Loucy (cell line): Measurements from ENCODE around the gene SAP30.

Source experiments
- H2AFZ ChIP-seq: fragments of 200-600 bp; sonication (generic); 2 replicates; pipeline ENCODE4 v1.6.0; 2016; ENCODE audit warnings: antibody characterized with exemption, mild to moderate bottlenecking, low read length, moderate library complexity
- H3F3A ChIP-seq: fragments of 200-600 bp; 2 replicates; pipeline ENCODE4 v1.6.0; 2016; ENCODE audit warnings: antibody characterized with exemption, low read depth, mild to moderate bottlenecking
- H3K27me3 ChIP-seq: fragments of 200-600 bp; sonication (generic); 2 replicates; pipeline ENCODE4 v1.6.1; 2014; ENCODE audit warnings: low read length, mild to moderate bottlenecking; ENCODE audit not compliant: insufficient read depth, poor library complexity, severe bottlenecking
- H3K36me3 ChIP-seq: fragments of 200-600 bp; sonication (generic); 2 replicates; pipeline ENCODE4 v1.6.1; 2016; ENCODE audit warnings: low read length; ENCODE audit not compliant: insufficient read depth
- H3K4me1 ChIP-seq: fragments of 200-600 bp; sonication (generic); 2 replicates; pipeline ENCODE4 v1.5.1; 2014; ENCODE audit warnings: low read length, mild to moderate bottlenecking; ENCODE audit not compliant: insufficient read depth, poor library complexity, severe bottlenecking
- H3K4me2 ChIP-seq: fragments of 200-600 bp; sonication (generic); 2 replicates; pipeline ENCODE4 v1.6.0; 2014; ENCODE audit warnings: antibody characterized with exemption, low read length, low read depth, mild to moderate bottlenecking; ENCODE audit not compliant: poor library complexity, severe bottlenecking
- H3K4me3 ChIP-seq: fragments of 200-600 bp; sonication (generic); 2 replicates; pipeline ENCODE4 v1.5.1; 2014; ENCODE audit warnings: low read length, mild to moderate bottlenecking, mixed read lengths; ENCODE audit not compliant: poor library complexity, severe bottlenecking
- H3K79me2 ChIP-seq: fragments of 200-600 bp; sonication (generic); 2 replicates; pipeline ENCODE4 v1.6.1; 2014; ENCODE audit warnings: low read length; ENCODE audit not compliant: insufficient read depth
- H3K9ac ChIP-seq: fragments of 200-600 bp; sonication (generic); 2 replicates; pipeline ENCODE4 v1.6.0; 2014; ENCODE audit warnings: mild to moderate bottlenecking, low read depth, low read length, moderate library complexity; ENCODE audit not compliant: poor library complexity, severe bottlenecking
- H3K9me2 ChIP-seq: fragments of 200-600 bp; sonication (generic); replicated peaks from 2 replicates; pipeline ENCODE4 v1.6.1; 2016; ENCODE audit warnings: low read depth, low read length, mixed read lengths
- H3K9me3 ChIP-seq: fragments of 200-600 bp; sonication (generic); 2 replicates; pipeline ENCODE4 v1.6.1; 2014; ENCODE audit warnings: mild to moderate bottlenecking, antibody characterized with exemption, low read length, low read depth; ENCODE audit not compliant: insufficient read depth
- H4K20me1 ChIP-seq: fragments of 200-600 bp; sonication (generic); 2 replicates; pipeline ENCODE4 v1.6.0; 2014; ENCODE audit warnings: antibody characterized with exemption, low read length, mild to moderate bottlenecking; ENCODE audit not compliant: insufficient read depth, poor library complexity, severe bottlenecking
- CTCF ChIP-seq: fragments of 200-600 bp; sonication (generic); conservative IDR thresholded peaks from 2 replicates; pipeline ENCODE4 v1.5.1; 2014; ENCODE audit warnings: mild to moderate bottlenecking, antibody characterized with exemption, low read length
- EZH2phosphoT487 ChIP-seq: fragments of 200-600 bp; IDR thresholded peaks from 2 replicates; pipeline ENCODE4 v1.6.1; 2018; ENCODE audit warnings: antibody characterized with exemption, mild to moderate bottlenecking, moderate library complexity, borderline replicate concordance

Gene SAP30

GRCh38 chr4:173411106-173411693, 40.4 kb downstream of the SAP30 start:
- Histone ChIP-seq H3K4me2 (no peak overlapping the region), H4K20me1 (no peaks in the 10 kb centered on the region), H3K4me1 (no peaks in the 10 kb centered on the region), H3F3A (no peaks in the 10 kb centered on the region), H3K79me2 (no peaks in the 10 kb centered on the region), H3K9ac (no peak overlapping the region), H3K9me2 (no peaks in the 10 kb centered on the region), H3K36me3 (no peaks in the 10 kb centered on the region), H3K4me3 (no peak overlapping the region), H3K27me3 (no peaks in the 10 kb centered on the region), H3K9me3 (no peaks in the 10 kb centered on the region), H2AFZ (no peak overlapping the region)
- TF ChIP-seq EZH2phosphoT487, result no peak
- no peak for TF ChIP-seq CTCF

- no peaks in the 10 kb centered on the region for H3K36me3 ChIP-seq
- H4K20me1 ChIP-seq, result no peaks in the 10 kb centered on the region
- H3K4me1 ChIP-seq, result no peaks in the 10 kb centered on the region
- no peaks in the 10 kb centered on the region for H3K9me2 ChIP-seq
- no peaks in the 10 kb centered on the region for H3F3A ChIP-seq
- no peak overlapping the region for H3K4me2 ChIP-seq
- H3K27me3 ChIP-seq, result no peaks in the 10 kb centered on the region
- no peaks in the 10 kb centered on the region for H3K9me3 ChIP-seq
- no peak overlapping the region for H3K4me3 ChIP-seq
- no peak overlapping the region for H2AFZ ChIP-seq
- H3K79me2 ChIP-seq, result no peaks in the 10 kb centered on the region
- H3K9ac ChIP-seq, result no peak overlapping the region
- TF ChIP-seq EZH2phosphoT487 (no peak), CTCF (no peak)
These were observed 42.3 kb downstream of the SAP30 start for GRCh38 chr4:173413036-173413435.

GRCh38 chr4:173414456-173414855, 43.7 kb downstream of the SAP30 start:
- Histone ChIP-seq H3K9ac (no peak overlapping the region), H3K27me3 (no peaks in the 10 kb centered on the region), H3K9me2 (no peaks in the 10 kb centered on the region), H2AFZ (no peak overlapping the region), H3K9me3 (no peaks in the 10 kb centered on the region), H3F3A (no peaks in the 10 kb centered on the region), H3K79me2 (no peaks in the 10 kb centered on the region), H3K36me3 (no peaks in the 10 kb centered on the region), H3K4me2 (no peak overlapping the region), H4K20me1 (no peaks in the 10 kb centered on the region), H3K4me3 (no peak overlapping the region), H3K4me1 (no peaks in the 10 kb centered on the region)
- TF ChIP-seq EZH2phosphoT487 (no peak), CTCF (no peak)
